ENCODE results near the gene SPSB2. TPM values are rescaled to one million over a fixed set of nuclear protein-coding genes. Genes with fewer than 3 reads are reported as not detected.

SPSB2 gene, protein sequence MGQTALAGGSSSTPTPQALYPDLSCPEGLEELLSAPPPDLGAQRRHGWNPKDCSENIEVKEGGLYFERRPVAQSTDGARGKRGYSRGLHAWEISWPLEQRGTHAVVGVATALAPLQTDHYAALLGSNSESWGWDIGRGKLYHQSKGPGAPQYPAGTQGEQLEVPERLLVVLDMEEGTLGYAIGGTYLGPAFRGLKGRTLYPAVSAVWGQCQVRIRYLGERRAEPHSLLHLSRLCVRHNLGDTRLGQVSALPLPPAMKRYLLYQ
- total RNA-seq: 3.2 and 4.1 TPM in 2 replicates

DNA sequence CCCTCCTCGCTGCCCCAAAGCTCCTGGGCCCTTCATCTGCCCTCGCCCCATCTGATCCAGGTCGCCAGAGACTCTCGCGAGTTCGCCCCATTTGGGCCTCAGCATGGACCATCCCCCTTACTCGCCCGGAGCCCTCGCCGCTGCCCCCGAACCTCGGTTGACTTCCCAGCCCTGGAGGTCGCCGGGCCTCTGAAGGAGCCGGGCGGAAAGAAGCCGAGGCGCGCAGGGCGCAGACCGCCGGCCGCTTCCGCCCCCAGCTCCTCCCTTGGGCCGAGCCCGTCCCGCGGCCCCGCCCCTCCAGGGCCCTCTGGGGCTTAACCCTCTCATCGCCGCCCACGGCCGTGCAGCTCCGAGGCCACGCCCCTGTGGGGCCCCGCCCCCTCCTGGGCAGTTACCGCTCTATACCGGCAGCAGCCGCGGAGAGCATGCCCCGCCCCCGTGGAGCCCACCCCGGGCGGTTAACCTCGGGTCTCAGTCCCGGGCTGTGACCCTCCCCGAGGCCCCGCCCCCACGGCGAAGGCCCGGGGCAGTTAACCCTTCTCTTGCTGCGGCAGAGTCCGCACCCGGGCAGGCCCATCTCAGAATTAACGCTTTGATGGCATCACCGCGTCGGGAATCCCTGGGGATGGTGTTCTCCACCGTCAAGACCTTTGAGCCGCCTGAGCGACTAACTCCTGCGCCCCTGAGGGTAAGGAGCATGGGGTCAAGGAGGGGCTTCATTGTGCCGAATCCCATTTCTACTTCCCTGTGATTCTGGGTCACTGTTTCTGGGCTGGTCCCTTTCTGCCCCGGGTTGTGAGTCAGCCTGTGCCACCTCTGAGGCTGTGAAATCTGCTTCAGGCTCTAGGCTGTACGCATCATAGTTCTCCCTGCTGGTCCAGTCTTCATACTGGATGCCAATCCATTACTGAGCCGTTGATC, at the start of gene SPSB2:
Gene SPSB2 (minus strand): TSS at position 210 of the 921 bp plus-strand sequence. CDS start 402 bp downstream, outside the sequence.

DNA sequence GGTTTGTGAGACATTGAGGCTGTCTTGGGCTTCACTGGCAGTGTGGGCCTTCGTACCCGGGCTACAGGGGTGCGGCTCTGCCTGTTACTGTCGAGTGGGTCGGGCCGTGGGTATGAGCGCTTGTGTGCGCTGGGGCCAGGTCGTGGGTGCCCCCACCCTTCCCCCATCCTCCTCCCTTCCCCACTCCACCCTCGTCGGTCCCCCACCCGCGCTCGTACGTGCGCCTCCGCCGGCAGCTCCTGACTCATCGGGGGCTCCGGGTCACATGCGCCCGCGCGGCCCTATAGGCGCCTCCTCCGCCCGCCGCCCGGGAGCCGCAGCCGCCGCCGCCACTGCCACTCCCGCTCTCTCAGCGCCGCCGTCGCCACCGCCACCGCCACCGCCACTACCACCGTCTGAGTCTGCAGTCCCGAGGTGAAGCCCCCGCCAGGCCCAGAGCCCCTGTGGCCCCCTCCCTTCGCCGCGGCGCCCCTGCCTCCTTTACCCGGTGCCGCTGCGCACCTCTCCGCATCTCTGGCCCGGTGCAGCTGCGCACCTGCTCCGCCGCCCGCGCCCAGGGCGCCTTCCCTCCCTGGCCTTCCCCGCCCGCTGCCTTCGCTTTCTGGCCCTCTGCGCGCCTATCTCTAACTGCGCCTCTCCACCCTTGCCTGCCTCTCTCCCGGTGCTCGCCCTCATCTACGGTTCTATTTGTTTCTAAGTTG, 41.3 kb upstream of the SPSB2 start, which contains the start of gene ENO2:
Gene ENO2 (plus strand): TSS at position 335 of the 701 bp plus-strand sequence. CDS start 1,253 bp downstream, outside the sequence.

GRCh38 chr12:6904280-6905276, 31.5 kb upstream of the SPSB2 start, which contains the start of gene LRRC23:
Gene LRRC23 (plus strand): TSS chr12:6904822. CDS start chr12:6905634, 812 bp downstream.

DNA sequence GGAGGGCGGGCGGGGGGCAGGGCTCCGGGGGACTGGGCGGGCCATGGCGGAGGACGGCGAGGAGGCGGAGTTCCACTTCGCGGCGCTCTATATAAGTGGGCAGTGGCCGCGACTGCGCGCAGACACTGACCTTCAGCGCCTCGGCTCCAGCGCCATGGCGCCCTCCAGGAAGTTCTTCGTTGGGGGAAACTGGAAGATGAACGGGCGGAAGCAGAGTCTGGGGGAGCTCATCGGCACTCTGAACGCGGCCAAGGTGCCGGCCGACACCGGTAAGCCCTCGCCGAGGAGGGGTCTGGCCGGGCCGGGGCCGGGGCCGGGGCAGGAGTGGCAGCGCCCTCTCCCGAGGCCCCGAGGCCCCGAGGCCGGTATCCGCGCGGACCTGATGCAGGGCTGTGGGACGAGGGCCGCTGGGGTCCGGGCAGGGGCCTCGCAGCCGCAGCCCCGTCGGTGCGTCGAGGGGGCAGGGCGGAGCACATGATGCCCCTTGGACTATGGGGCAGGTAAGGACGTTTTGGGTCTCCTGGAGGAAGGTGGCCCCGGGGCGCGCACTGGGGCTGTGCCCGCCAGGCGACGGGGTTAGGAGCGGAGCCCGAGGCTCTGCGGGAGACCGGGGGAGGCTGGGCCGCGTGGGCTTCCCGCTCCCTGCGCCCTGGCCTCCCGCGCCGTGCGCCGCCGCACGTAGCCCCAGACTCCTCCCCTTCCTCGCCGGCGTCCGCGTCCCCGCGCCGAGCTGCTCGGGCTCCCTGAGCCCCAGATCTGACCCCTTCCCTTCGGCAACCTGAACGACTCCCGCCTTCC, 5.5 kb downstream of the SPSB2 start, which contains the start of gene TPI1:
Gene TPI1 (plus strand): TSS at position 119 of the 798 bp plus-strand sequence. CDS start 36 bp downstream, at position 155.

DNA sequence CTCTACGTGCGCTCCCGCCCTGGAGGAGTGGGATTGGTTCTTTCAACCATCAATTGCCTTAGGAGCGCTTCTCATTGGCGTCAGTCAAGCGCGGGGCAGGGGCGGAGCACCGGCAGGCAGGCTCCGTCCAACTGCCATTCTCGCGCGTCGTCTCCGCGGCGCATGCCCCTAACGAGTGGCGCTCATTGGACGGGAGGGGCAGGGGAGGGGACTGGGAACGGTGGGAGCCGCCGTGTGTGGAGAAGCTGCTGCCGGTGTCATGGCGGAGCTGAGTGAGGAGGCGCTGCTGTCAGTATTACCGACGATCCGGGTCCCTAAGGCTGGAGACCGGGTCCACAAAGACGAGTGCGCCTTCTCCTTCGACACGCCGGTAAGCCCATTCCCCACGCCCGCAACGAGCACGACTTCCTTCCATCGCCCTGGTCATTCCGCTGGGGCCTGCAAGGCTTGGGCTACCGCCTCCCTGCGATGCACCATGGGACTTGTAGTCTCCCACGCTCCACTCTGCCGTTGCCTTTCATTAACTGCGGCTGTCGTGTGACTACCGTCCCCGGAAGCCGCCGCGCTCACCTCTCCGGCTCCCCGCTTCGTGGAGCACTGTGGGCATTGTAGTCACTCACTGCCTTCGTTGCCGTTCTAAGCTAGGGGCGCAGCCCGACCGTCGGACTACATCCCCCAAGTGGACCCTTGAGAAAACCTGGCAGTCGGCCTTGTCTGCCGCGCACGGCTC, 21.0 kb downstream of the SPSB2 start, which contains the start of gene USP5:
Gene USP5 (plus strand): TSS at position 230 of the 730 bp plus-strand sequence. CDS start 30 bp downstream, at position 260.

DNA sequence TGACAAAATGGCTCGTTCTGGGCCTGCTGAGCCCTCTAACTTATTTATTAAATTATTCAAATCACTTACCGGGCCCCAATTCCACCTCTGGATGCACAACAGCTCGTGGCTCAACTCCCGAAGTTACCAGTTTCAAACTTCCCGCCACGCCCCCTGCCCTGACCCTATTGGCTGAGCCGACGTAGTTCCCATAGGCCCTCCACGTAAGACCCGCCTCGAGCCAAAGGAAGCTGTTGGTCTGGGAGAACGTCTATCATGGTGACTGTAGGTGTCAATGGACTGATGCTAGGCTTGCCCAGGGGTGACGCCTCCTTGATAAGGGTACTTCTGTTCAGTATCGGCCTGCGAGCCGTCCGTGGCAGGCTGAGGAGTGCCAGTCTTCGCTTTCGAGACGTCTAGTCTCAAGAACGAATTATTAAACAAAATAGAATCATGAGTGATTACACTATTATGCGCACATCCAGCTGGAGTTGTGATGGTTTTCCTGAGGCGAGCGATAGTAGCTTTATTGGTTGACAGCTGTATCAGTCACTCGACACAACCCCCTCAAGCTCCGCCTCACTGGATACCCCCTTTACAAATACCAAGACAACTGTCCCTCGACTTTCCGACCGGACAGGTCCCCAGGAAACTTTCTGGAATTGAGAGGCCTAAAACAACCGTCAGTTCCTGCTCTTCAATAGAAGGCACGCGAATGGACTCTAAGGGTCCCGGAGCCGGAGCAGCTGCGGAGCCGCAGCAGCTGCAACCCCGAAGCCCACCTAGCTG, 21.8 kb downstream of the SPSB2 start, which contains the start of gene CDCA3:
Gene CDCA3 (minus strand): TSS at position 134 of the 768 bp plus-strand sequence. CDS start 334 bp downstream, outside the sequence.

DNA sequence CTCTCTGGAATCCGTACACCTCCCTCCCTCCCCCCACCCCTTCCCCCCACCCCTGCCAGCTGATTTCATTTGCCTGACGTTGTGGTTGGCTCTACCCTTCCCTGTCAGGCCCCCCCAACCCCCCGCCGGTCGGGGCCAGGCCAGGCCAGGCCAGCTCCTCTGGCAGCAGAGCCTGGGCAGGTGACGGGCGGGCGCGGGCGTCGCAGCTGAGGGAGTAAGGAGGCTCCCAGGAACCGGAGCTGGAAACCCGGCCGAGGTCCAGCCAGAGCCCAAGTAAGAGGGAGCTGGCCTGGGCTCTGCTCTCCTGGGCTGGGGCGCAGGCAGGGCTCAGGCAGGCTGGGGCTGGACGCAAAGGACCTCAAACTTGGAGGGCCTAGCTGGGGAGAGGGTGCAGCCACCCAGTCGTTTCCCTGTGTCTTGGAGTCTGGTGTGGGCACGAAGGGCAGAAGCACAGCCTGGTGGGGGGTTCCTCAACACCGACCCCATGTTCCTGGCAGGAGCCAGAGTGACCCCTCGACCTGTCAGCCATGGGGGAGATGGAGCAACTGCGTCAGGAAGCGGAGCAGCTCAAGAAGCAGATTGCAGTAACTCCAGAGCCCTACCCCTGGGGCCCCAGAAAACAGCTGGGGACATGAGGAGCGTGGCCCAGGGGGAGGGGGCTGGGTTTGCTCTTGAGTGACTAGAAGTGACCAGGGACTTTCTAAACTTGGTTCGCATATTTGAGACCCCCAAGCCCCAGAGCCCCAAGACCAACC, 32.2 kb downstream of the SPSB2 start, which contains the start of gene GNB3:
Gene GNB3 (plus strand): TSS at position 165 of the 755 bp plus-strand sequence. CDS start 363 bp downstream, at position 528.

GRCh38 chr12:6827982-6828780, 44.9 kb downstream of the SPSB2 start, which contains the start of gene P3H3:
Gene P3H3 (plus strand): TSS chr12:6828407. CDS start chr12:6828441, 34 bp downstream.

DNA sequence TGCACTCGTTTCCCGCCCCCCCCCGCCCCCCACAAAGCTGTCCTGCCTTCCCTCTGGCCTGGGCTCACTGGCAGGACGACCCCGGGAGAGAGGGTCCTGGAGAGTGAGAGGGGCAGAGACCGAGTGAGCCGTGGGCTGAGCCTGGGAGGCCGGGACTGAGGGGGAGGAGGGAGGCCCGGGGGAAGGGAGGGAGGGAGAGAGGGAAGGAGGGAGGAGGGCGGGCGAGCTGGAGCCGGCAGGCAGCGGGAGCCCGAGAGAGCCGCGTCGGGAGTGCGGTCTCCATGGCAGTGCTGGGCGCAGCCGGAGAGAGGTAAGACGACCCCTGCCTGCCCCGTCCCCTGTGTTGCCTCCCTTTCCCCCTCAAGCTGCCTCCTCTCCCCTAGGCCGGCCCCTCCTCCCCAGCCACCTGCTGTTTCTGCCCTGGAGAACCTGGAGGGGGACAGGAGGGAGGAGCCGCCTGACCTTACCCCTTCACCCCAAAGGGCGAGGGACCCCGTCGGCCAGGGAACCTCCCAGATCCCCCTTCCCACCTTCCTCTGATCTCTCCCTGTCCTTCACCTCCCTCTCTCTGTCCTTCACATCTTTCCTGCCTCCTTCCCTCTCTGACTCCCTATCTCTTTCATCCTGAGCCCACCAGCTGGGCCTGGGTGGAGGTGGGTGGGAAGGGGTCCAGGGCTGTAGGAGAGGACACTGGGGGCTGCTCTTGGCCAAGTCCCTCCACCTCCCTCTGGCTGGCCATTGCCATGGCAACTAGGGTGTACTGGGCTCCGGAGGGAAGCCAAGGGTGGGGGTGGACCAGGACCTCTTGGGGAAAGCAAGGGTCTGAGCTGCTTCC, 51.3 kb downstream of the SPSB2 start, which contains the start of gene GPR162:
Gene GPR162 (plus strand): TSS at position 231 of the 835 bp plus-strand sequence. CDS start 2,078 bp downstream, outside the sequence.

Other genes starting within 250 kb of the SPSB2 start
- not detected in 2 replicates for gene LPAR5, start 237.3 kb downstream of the SPSB2 start, total RNA-seq
- 0.32 and 0.46 TPM in 2 replicates for gene ACRBP, start 225.9 kb downstream of the SPSB2 start, total RNA-seq
- gene ING4, start 210.2 kb downstream of the SPSB2 start, total RNA-seq: 36.7 and 52.1 TPM in 2 replicates
- gene ZNF384, start 183.9 kb downstream of the SPSB2 start, total RNA-seq: 7.1 and 8.8 TPM in 2 replicates
- under 0.01 TPM in 1 of 2 replicates, not detected in the other for gene PIANP, start 172.5 kb downstream of the SPSB2 start, total RNA-seq
- 32.2 and 33.4 TPM in 2 replicates for gene COPS7A, start 149.3 kb downstream of the SPSB2 start, total RNA-seq
- 89.3 and 94.7 TPM in 2 replicates for gene MLF2, start 120.2 kb downstream of the SPSB2 start, total RNA-seq
- gene PTMS, start 106.9 kb downstream of the SPSB2 start, total RNA-seq: 39.4 and 54.6 TPM in 2 replicates
- under 0.01 and 0.15 TPM in 2 replicates for gene LAG3, start 100.8 kb downstream of the SPSB2 start, total RNA-seq
- gene CD4, start 83.8 kb downstream of the SPSB2 start, total RNA-seq: not detected in 2 replicates
- 9.4 and 9.7 TPM in 2 replicates for gene GPR162, start 51.5 kb downstream of the SPSB2 start, total RNA-seq
- 81.9 and 98.6 TPM in 2 replicates for gene P3H3, start 44.9 kb downstream of the SPSB2 start, total RNA-seq
- gene GNB3, start 32.4 kb downstream of the SPSB2 start, total RNA-seq: 0.65 and 1.4 TPM in 2 replicates
- 12.7 and 13.2 TPM in 2 replicates for gene CDCA3, start 22.0 kb downstream of the SPSB2 start, total RNA-seq
- gene USP5, start 21.2 kb downstream of the SPSB2 start, total RNA-seq: 84.5 and 88.4 TPM in 2 replicates
- gene TPI1, start 5.8 kb downstream of the SPSB2 start, total RNA-seq: 1,011 and 1,271 TPM in 2 replicates
- 4.2 and 9.1 TPM in 2 replicates for gene LRRC23, start 31.5 kb upstream of the SPSB2 start, total RNA-seq
- 8.1 and 8.7 TPM in 2 replicates for gene ENO2, start 41.3 kb upstream of the SPSB2 start, total RNA-seq
- gene ATN1, start 54.7 kb upstream of the SPSB2 start, total RNA-seq: 9.1 and 16.6 TPM in 2 replicates
- gene RNU7-1, start 70.5 kb upstream of the SPSB2 start, total RNA-seq: not detected in 2 replicates
- gene C12orf57, start 70.7 kb upstream of the SPSB2 start, total RNA-seq: 137 and 143 TPM in 2 replicates
- under 0.01 and 0.15 TPM in 2 replicates for gene PTPN6, start 78.1 kb upstream of the SPSB2 start, total RNA-seq
- gene PHB2, start 97.4 kb upstream of the SPSB2 start, total RNA-seq: 185 and 231 TPM in 2 replicates
- 79.3 and 94.4 TPM in 2 replicates for gene EMG1, start 97.6 kb upstream of the SPSB2 start, total RNA-seq
- 4.9 and 8.4 TPM in 2 replicates for gene LPCAT3, start 145.2 kb upstream of the SPSB2 start, total RNA-seq
- 1.9 and 5.8 TPM in 2 replicates for gene C1S, start 187.4 kb upstream of the SPSB2 start, total RNA-seq
- gene C1R, start 219.1 kb upstream of the SPSB2 start, total RNA-seq: 1.3 and 5.3 TPM in 2 replicates
- 12.2 and 14.3 TPM in 2 replicates for gene C1RL, start 235.9 kb upstream of the SPSB2 start, total RNA-seq